ENCODE results near the gene HSDL2. TPM values are rescaled to one million over a fixed set of nuclear protein-coding genes. Genes with fewer than 3 reads are reported as not detected.

The HSDL2 gene
- total and polyA plus RNA-seq, 3 donors from 2014 or later: 23.0 to 36.0 (median 24.0) TPM

- TF ChIP-seq CTCF (IDR thresholded peaks at IDR 0.05) (no peak), POLR2A (IDR thresholded peaks at IDR 0.05) (no peak)
- peak overlapping the region; percentile 83 to 96 for H3K4me3 ChIP-seq
- H3K36me3 ChIP-seq (ENCODE audit: low read depth, missing control alignments): no peaks in the 10 kb centered on the region
- H3K9me3 ChIP-seq: no peaks in the 10 kb centered on the region
- 11 to 12% methylated on average over 7 of the region's 7 CpGs for WGBS, 2 donors
- intact Hi-C loops (cut with DNase I; ENCODE audit: low total_unique reads): no loop called here
- no peaks in the 10 kb centered on the region for H3K27me3 ChIP-seq
- peaks cover 18% of the 10 kb centered on the region for H3K4me1 ChIP-seq
- DNase-seq: no peak
- H3K27ac ChIP-seq: peak overlapping the region; percentile 97 to 99
These were observed 915 bp downstream of the HSDL2 start for GRCh38 chr9:112380825-112381221.

- Histone ChIP-seq H3K27ac (peak overlapping the region in 1 of 2 donors; percentile 16), H3K36me3 (ENCODE audit: low read depth, missing control alignments) (no peaks in the 10 kb centered on the region), H3K4me3 (no peak overlapping the region), H3K4me1 (peaks cover 16% of the 10 kb centered on the region), H3K27me3 (no peaks in the 10 kb centered on the region), H3K9me3 (no peaks in the 10 kb centered on the region)
- intact Hi-C loops (cut with DNase I; ENCODE audit: low total_unique reads): no loop called here
- DNase-seq: no peak
- 87 to 94% methylated on average over 7 of the region's 7 CpGs for WGBS, 2 donors
- TF ChIP-seq POLR2A (IDR thresholded peaks at IDR 0.05) (no peak), CTCF (IDR thresholded peaks at IDR 0.05) (no peak)
These were observed 2.2 kb downstream of the HSDL2 start for GRCh38 chr9:112382066-112382465.

GRCh38 chr9:112382501-112383364, 2.8 kb downstream of the HSDL2 start:
- Histone ChIP-seq H3K4me1 (peaks cover 14% of the 10 kb centered on the region), H3K36me3 (ENCODE audit: low read depth, missing control alignments) (no peaks in the 10 kb centered on the region), H3K4me3 (no peak overlapping the region), H3K9me3 (no peaks in the 10 kb centered on the region), H3K27me3 (no peaks in the 10 kb centered on the region), H3K27ac (no peak overlapping the region)
- DNase-seq: no peak
- 66 to 76% methylated on average over 11 of the region's 11 CpGs for WGBS, 2 donors
- no peak for TF ChIP-seq POLR2A (IDR thresholded peaks at IDR 0.05)
- no peak for TF ChIP-seq CTCF (IDR thresholded peaks at IDR 0.05)
- intact Hi-C loops (cut with DNase I; ENCODE audit: low total_unique reads): no loop called here

- 100% methylated on average over 1 of the region's 1 CpG for WGBS, 2 donors
- TF ChIP-seq POLR2A (IDR thresholded peaks at IDR 0.05): no peak
- no peak for TF ChIP-seq CTCF (IDR thresholded peaks at IDR 0.05)
- Histone ChIP-seq H3K4me3 (no peak overlapping the region), H3K4me1 (peaks cover 7% of the 10 kb centered on the region), H3K36me3 (ENCODE audit: low read depth, missing control alignments) (no peaks in the 10 kb centered on the region), H3K27ac (no peak overlapping the region), H3K9me3 (no peaks in the 10 kb centered on the region), H3K27me3 (no peaks in the 10 kb centered on the region)
- no peak for DNase-seq
- intact Hi-C loops (cut with DNase I; ENCODE audit: low total_unique reads): no loop called here
These were observed 4.3 kb downstream of the HSDL2 start for GRCh38 chr9:112384219-112384618.

- no peak for DNase-seq
- Histone ChIP-seq H3K4me1 (peaks cover 7% of the 10 kb centered on the region), H3K36me3 (ENCODE audit: low read depth, missing control alignments) (no peaks in the 10 kb centered on the region), H3K27me3 (no peaks in the 10 kb centered on the region), H3K4me3 (no peak overlapping the region), H3K9me3 (no peaks in the 10 kb centered on the region), H3K27ac (no peak overlapping the region)
- intact Hi-C loops (cut with DNase I; ENCODE audit: low total_unique reads): no loop called here
- 46 to 49% methylated on average over 5 of the region's 5 CpGs for WGBS, 2 donors
- TF ChIP-seq CTCF (IDR thresholded peaks at IDR 0.05) (no peak), POLR2A (IDR thresholded peaks at IDR 0.05) (no peak)
These were observed 4.8 kb downstream of the HSDL2 start for GRCh38 chr9:112384690-112385089.

Measured in testis (tissue), 3 donors.